H1 (cell line): ENCODE results near the gene PARD3. TPM values are rescaled to one million over a fixed set of nuclear protein-coding genes. Genes with fewer than 3 reads are reported as not detected.

Experiments used
- NRF1 ChIP-seq: IDR thresholded peaks from 2 replicates; pipeline ENCODE4 v1.6.1; 2011; ENCODE audit warnings: mild to moderate bottlenecking, low read depth, low read length, improper control_type of control experiment
- POU5F1 ChIP-seq: IDR thresholded peaks from 2 replicates; pipeline ENCODE4 v1.6.1; 2011; ENCODE audit warnings: low read depth, mild to moderate bottlenecking, low read length, moderate library complexity
- TAF1 ChIP-seq: IDR thresholded peaks from 2 replicates; pipeline ENCODE4 v1.6.1; 2011; ENCODE audit warnings: mild to moderate bottlenecking, low read depth, low read length
- polyA plus RNA-seq, 7 experiments: library from polyadenylated mRNA; depleted of rRNA in 3 of 7; stranded (reverse) in 5 of 7; unstranded in 2 of 7; fragments of >200 nt in 5 of 7; fragments of 200-250 nt in 2 of 7; gene quantifications; 1 replicate in 5 of 7; 2 replicates in 1 of 7; 4 replicates in 1 of 7; pipeline versions ENCODE4 v1.2.1 to v1.2.3, GENCODE V29; 2011 to 2013; ENCODE audit warnings: missing spikeins in 2 of 7, mixed read lengths in 2 of 7
- total RNA-seq: library from RNA; stranded (reverse); fragmentation: NEBNext Ultra II Directional; extraction: Animal tissue kit (Norgen Biotek cat#: 25700); gene quantifications from 2 replicates; pipeline ENCODE4 v1.2.1, GENCODE V29; 2021

The PARD3 gene
- total and polyA plus RNA-seq, 2 of the 8 experiments (the other 6 are each of a cell fraction or from before 2014, with no cell fraction given) = 19.7 to 49.1 TPM

- TF ChIP-seq NRF1 = no peak
- no peak for TF ChIP-seq POU5F1
- TF ChIP-seq TAF1 = no peak
These were observed 71.3 kb downstream of the PARD3 start (continued) for GRCh38 chr10:34743814-34744213.
